Right lobe of liver (tissue), 6 donors: Measurements from ENCODE around the gene GOLGB1. TPM values are rescaled to one million over a fixed set of nuclear protein-coding genes. Genes with fewer than 3 reads are reported as not detected.
"Not testable (repeated sequence)": the region's sequence is repeated elsewhere in the genome, so short reads cannot be mapped to it uniquely, and the experiment has no call there.

Source experiments
- ATAC-seq, 4 donors: fragments of 200-7000 bp; cut with Tn5 transposase; one replicate each; pipeline ENCODE4 v1.9.1; 2020; ENCODE audit warnings: mild to moderate bottlenecking in 4 of 4, moderate library complexity in 4 of 4
- DNase-seq, 3 donors: peaks; one replicate each; pipeline ENCODE4 v3.0.0-alpha.2; 2020
- H3K27ac ChIP-seq, 3 donors: fragments of 200-600 bp; one replicate each; pipeline ENCODE4 v1.8.0; 2022
- H3K27me3 ChIP-seq, 2 donors: fragments of 200-600 bp; one replicate each; pipeline ENCODE4 v1.8.0; 2022
- H3K36me3 ChIP-seq, 4 donors: fragments of 200-600 bp; sonication (generic) in 1 of 4; one replicate each; pipeline versions ENCODE4 v1.5.1 to v1.8.0; 2017 to 2022; ENCODE audit warnings: control low read depth in 1 of 4
- H3K4me1 ChIP-seq, 4 donors: fragments of 200-600 bp; sonication (generic) in 1 of 4; one replicate each; pipeline versions ENCODE4 v1.5.1 to v1.8.0; 2017 to 2022; ENCODE audit warnings: control low read depth in 1 of 4
- H3K4me3 ChIP-seq, 3 donors: fragments of 200-600 bp; one replicate each; pipeline ENCODE4 v1.8.0; 2022
- H3K9me3 ChIP-seq, 4 donors: fragments of 200-600 bp; sonication (generic) in 1 of 4; one replicate each; pipeline versions ENCODE4 v1.5.1 to v1.8.0; 2017 to 2022; ENCODE audit warnings: control low read depth in 1 of 4
- CTCF ChIP-seq, 4 donors: fragments of 200-600 bp in 3 of 4; fragments of 450-650 bp in 1 of 4; IDR thresholded peaks; one replicate each; pipeline versions ENCODE4 v1.5.1 to v1.8.0; 2016 to 2022; ENCODE audit warnings: antibody characterized with exemption in 4 of 4, mild to moderate bottlenecking in 2 of 4
- POLR2A ChIP-seq: fragments of 450-650 bp; IDR thresholded peaks from one replicate; pipeline ENCODE4 v1.6.1; 2017; ENCODE audit warnings: antibody characterized with exemption, mild to moderate bottlenecking
- WGBS: methylation state at CpG from one replicate; pipeline ENCODE4 v1.1.6; 2018; ENCODE audit warnings: low coverage, low lambda C conversion rate; ENCODE audit not compliant: insufficient coverage; ENCODE audit errors: missing lambda C conversion rate; 5-methylcytosine and 5-hydroxymethylcytosine counted together
- intact Hi-C, 2 donors: fragments of 100-400 bp; cut with DNase I; formaldehyde crosslinking; loops; one replicate each; pipeline versions ENCODE4 v1.11.2 to v1.14.1; 2022
- total RNA-seq, 6 experiments: library from RNA; depleted of rRNA in 2 of 6; stranded (reverse); fragments of >200 nt in 2 of 6; fragmentation: NEBNext Ultra II Directional in 3 of 6; extraction: Animal tissue kit (Norgen Biotek cat#: 25700) in 3 of 6; gene quantifications; one replicate each; pipeline versions ENCODE4 v1.1.0 to v1.2.4, GENCODE V29; 2016 to 2023
- donor health status: DM: no; HTN: yes; CAD: no.
- donor health status: DM: no; HTN: no; CAD: no.
- donor health status: DM: no; HTN: no; CAD: no.
- donor health status: DM: no; HTN: yes; CAD: no.
- donor health status: DM: no; HTN: yes; CAD: no.

GOLGB1 gene
- total RNA-seq, 6 experiments from 2014 or later = 26.8 to 31.7 (median 29.5) TPM

- Histone ChIP-seq H3K27me3 (no peaks in the 10 kb centered on the region), H3K4me1 (no peaks in the 10 kb centered on the region), H3K9me3 (no peaks in the 10 kb centered on the region), H3K4me3 (no peak overlapping the region), H3K27ac (no peak overlapping the region), H3K36me3 (peaks cover 0 to 16% (median 0%) of the 10 kb centered on the region in 4 donors)
- ATAC-seq = no peak
- TF ChIP-seq POLR2A (no peak), CTCF (IDR thresholded peaks at IDR 0.05) (no peak)
- 93% methylated on average over 3 of the region's 3 CpGs for WGBS
- no peak for DNase-seq
- intact Hi-C loops = no loop called here
Observed at GRCh38 chr3:121793078-121793477, 43.5 kb upstream of the GOLGB1 start.

- DNase-seq (no peak), ATAC-seq (no peak)
- Histone ChIP-seq H3K4me3 (no peak overlapping the region), H3K4me1 (no peaks in the 10 kb centered on the region), H3K27ac (no peak overlapping the region), H3K36me3 (peaks cover 0 to 26% (median 0%) of the 10 kb centered on the region in 4 donors), H3K27me3 (no peaks in the 10 kb centered on the region), H3K9me3 (no peaks in the 10 kb centered on the region)
- intact Hi-C loops = no loop called here
- WGBS = 82% methylated on average over 2 of the region's 2 CpGs
- TF ChIP-seq CTCF (IDR thresholded peaks at IDR 0.05) (no peak), POLR2A (no peak)
Observed at GRCh38 chr3:121786485-121786884, 36.9 kb upstream of the GOLGB1 start.

- H3K4me3 ChIP-seq, H3K27ac ChIP-seq, intact Hi-C loops, H3K9me3 ChIP-seq, ATAC-seq, DNase-seq, H3K27me3 ChIP-seq, H3K4me1 ChIP-seq: not testable (repeated sequence)
- WGBS = 68% methylated on average over 4 of the region's 8 CpGs
- peaks cover 0 to 29% (median 0%) of the 10 kb centered on the region in 4 donors for H3K36me3 ChIP-seq
Observed at GRCh38 chr3:121782784-121783183, 33.2 kb upstream of the GOLGB1 start.

GRCh38 chr3:121781611-121782010, 32.1 kb upstream of the GOLGB1 start:
- ATAC-seq = no peak
- Histone ChIP-seq H3K4me1 (no peaks in the 10 kb centered on the region), H3K27me3 (no peaks in the 10 kb centered on the region), H3K9me3 (no peaks in the 10 kb centered on the region), H3K4me3 (no peak overlapping the region), H3K27ac (no peak overlapping the region), H3K36me3 (peaks cover 0 to 34% (median 0%) of the 10 kb centered on the region in 4 donors)
- intact Hi-C loops = no loop called here
- DNase-seq = no peak
- 99% methylated on average over 7 of the region's 7 CpGs for WGBS
- no peak for TF ChIP-seq CTCF (IDR thresholded peaks at IDR 0.05)
- TF ChIP-seq POLR2A = no peak

GRCh38 chr3:121775095-121775494, 25.6 kb upstream of the GOLGB1 start:
- ATAC-seq, H3K9me3 ChIP-seq, intact Hi-C loops, H3K4me3 ChIP-seq, DNase-seq, H3K27ac ChIP-seq, H3K4me1 ChIP-seq, H3K27me3 ChIP-seq: not testable (repeated sequence)
- H3K36me3 ChIP-seq = peaks cover 0 to 37% (median 1%) of the 10 kb centered on the region in 4 donors
- 100% methylated on average over 3 of the region's 4 CpGs for WGBS

GRCh38 chr3:121769246-121769645, 19.7 kb upstream of the GOLGB1 start:
- TF ChIP-seq CTCF (IDR thresholded peaks at IDR 0.05) (no peak), POLR2A (no peak)
- no peak overlapping the region for H3K4me3 ChIP-seq
- ATAC-seq (no peak), DNase-seq (no peak)
- H3K4me1 ChIP-seq = no peaks in the 10 kb centered on the region
- no peak overlapping the region for H3K27ac ChIP-seq
- peaks cover 0 to 30% (median 1%) of the 10 kb centered on the region in 4 donors for H3K36me3 ChIP-seq
- 93% methylated on average over 1 of the region's 1 CpG for WGBS
- H3K9me3 ChIP-seq = no peaks in the 10 kb centered on the region
- H3K27me3 ChIP-seq = no peaks in the 10 kb centered on the region
- intact Hi-C loops = no loop called here
